AG04449 (cell line): ENCODE data around the gene MRPS35.

ENCODE experiments used
- CTCF ChIA-PET: fragments of 350-600 bp; formaldehyde crosslinking; extraction: SDS; loops from one replicate; lab custom pipeline; 2021; ENCODE audit warnings: antibody characterized with exemption; lab: Yijun Ruan, JAX
- POLR2A ChIA-PET: fragments of 400-600, 350-600 bp; formaldehyde crosslinking; extraction: SDS; loops from one replicate; lab custom pipeline; 2020; ENCODE audit warnings: antibody characterized with exemption, inconsistent platforms; lab: Yijun Ruan, JAX
- DNase-seq: peaks from one replicate; pipeline ENCODE4 v3.0.0-alpha.2; 2010; ENCODE audit warnings: low read depth, low spot score
- H3K4me3 ChIP-seq: 2 replicates; pipeline ENCODE4 v1.5.1; 2011; ENCODE audit warnings: low read depth, mild to moderate bottlenecking, control low read depth, low read length
- CTCF ChIP-seq: IDR thresholded peaks from one replicate; pipeline ENCODE4 v1.5.1; 2011; ENCODE audit warnings: mild to moderate bottlenecking, moderate library complexity, low read length, control low read depth, inconsistent platforms; ENCODE audit not compliant: insufficient read depth; ENCODE audit errors: missing control alignments

The MRPS35 gene

GRCh38 chr12:27696864-27697564 lies 13.6 kb upstream of the MRPS35 start:
- CTCF ChIA-PET = interaction anchor here (0.8 to 2.0 kb wide), 4 partner anchors 10 to 312 kb away, joined by 3 to 5 read pairs (median 4); no protein-coding TSS in a partner anchor
- POLR2A ChIA-PET = no interaction called here
- DNase-seq = no peak
- TF ChIP-seq CTCF = no peak
- H3K4me3 ChIP-seq = no peak overlapping the region

GRCh38 chr12:27703720-27704452 lies 6.7 kb upstream of the MRPS35 start:
- TF ChIP-seq CTCF = peak; percentile 72
- DNase-seq = peak; percentile 59
- H3K4me3 ChIP-seq = no peak overlapping the region
- POLR2A ChIA-PET = no interaction called here
- CTCF ChIA-PET = interaction anchor here (0.6 to 2.8 kb wide), 18 partner anchors 9 to 680 kb away, joined by 3 to 10 read pairs (median 4); no protein-coding TSS in a partner anchor

- DNase-seq = no peak
- ChIA-PET POLR2A (no interaction called here), CTCF (interaction anchor here (1.2 kb wide), 1 partner anchor 283 kb away, joined by 3 read pairs; no protein-coding TSS in a partner anchor)
- no peak overlapping the region for H3K4me3 ChIP-seq
- TF ChIP-seq CTCF = no peak
Observed at GRCh38 chr12:27705263-27705662, 5.4 kb upstream of the MRPS35 start.

GRCh38 chr12:27707216-27707615 lies 3.4 kb upstream of the MRPS35 start:
- ChIA-PET POLR2A (no interaction called here), CTCF (interaction anchor here (0.6 to 1.6 kb wide), 3 partner anchors 10 to 281 kb away, joined by 3 to 4 read pairs (median 3); no protein-coding TSS in a partner anchor)
- no peak for TF ChIP-seq CTCF

GRCh38 chr12:27709212-27709931 lies 1.3 kb upstream of the MRPS35 start:
- DNase-seq = no peak
- ChIA-PET POLR2A (interaction anchor here (0.7 kb wide), 1 partner anchor 70 kb away, joined by 4 read pairs; no protein-coding TSS in a partner anchor), CTCF (interaction anchor here (1.2 kb wide), 1 partner anchor 57 kb away, joined by 3 read pairs; no protein-coding TSS in a partner anchor)
- no peak for TF ChIP-seq CTCF
- no peak overlapping the region; the same call in 1 of the 2 replicates for H3K4me3 ChIP-seq

More at GRCh38 chr12:27707216-27707615, 3.4 kb upstream of the MRPS35 start:
- no peak overlapping the region for H3K4me3 ChIP-seq
- no peak for DNase-seq
